Caco-2 (cell line): ENCODE measurements around the gene FRYL. TPM values are rescaled to one million over a fixed set of nuclear protein-coding genes. Genes with fewer than 3 reads are reported as not detected.

Source experiments
- BruUV-seq: library from RNA; stranded (reverse); fragments of 400-500 nt; replicated peaks from 2 replicates; lab custom pipeline; 2021; lab: Mats Ljungman, UMichigan
- CTCF ChIA-PET: fragments of 300-600 bp; sonication (Branson Sonifier 250); formaldehyde crosslinking; loops from one replicate; lab custom pipeline; 2022; ENCODE audit warnings: antibody characterized with exemption; lab: Charles Lee
- POLR2A ChIA-PET: fragments of 300-600 bp; sonication (Branson Sonifier 250); formaldehyde crosslinking; loops from one replicate; lab custom pipeline; 2022; ENCODE audit warnings: antibody characterized with exemption; lab: Charles Lee
- DNase-seq, 2 experiments: peaks; one replicate each; pipeline versions ENCODE4 v3.0.0 to v3.0.0-alpha.2; 2020 to 2022
- H3K27me3 ChIP-seq: replicated peaks from 2 replicates; pipeline ENCODE4 v1.6.0; 2011; ENCODE audit warnings: low read length; ENCODE audit not compliant: control insufficient read depth, insufficient read depth
- H3K36me3 ChIP-seq: 2 replicates; pipeline ENCODE4 v1.5.1; 2011; ENCODE audit warnings: low read length; ENCODE audit not compliant: control insufficient read depth, insufficient read depth
- H3K4me1 ChIP-seq: fragments of 250-450 bp; sonication (Bioruptor Pico); 2 replicates; pipeline ENCODE4 v1.5.1; 2020; ENCODE audit warnings: mild to moderate bottlenecking
- H3K4me3 ChIP-seq: 2 replicates; pipeline ENCODE4 v1.5.1; 2011; ENCODE audit warnings: low read depth, mild to moderate bottlenecking, control low read depth, low read length
- H3K9me3 ChIP-seq: fragments of 250-450 bp; sonication (Bioruptor Pico); 2 replicates; pipeline ENCODE4 v1.5.1; 2020; ENCODE audit warnings: mild to moderate bottlenecking, moderate library complexity
- H3K27ac Mint-ChIP-seq: one replicate; pipeline ENCODE4 v1.8.0; 2022; ENCODE audit warnings: mixed read lengths; ENCODE audit not compliant: unreplicated experiment
- H3K27me3 Mint-ChIP-seq: one replicate; pipeline ENCODE4 v1.8.0; 2022; ENCODE audit warnings: mixed read lengths; ENCODE audit not compliant: insufficient read depth, unreplicated experiment
- H3K36me3 Mint-ChIP-seq: one replicate; pipeline ENCODE4 v1.8.0; 2022; ENCODE audit warnings: mild to moderate bottlenecking, mixed read lengths; ENCODE audit not compliant: insufficient read depth, unreplicated experiment
- H3K4me1 Mint-ChIP-seq: one replicate; pipeline ENCODE4 v1.8.0; 2022; ENCODE audit warnings: low read depth, mixed read lengths; ENCODE audit not compliant: unreplicated experiment
- H3K4me3 Mint-ChIP-seq: one replicate; pipeline ENCODE4 v1.8.0; 2022; ENCODE audit warnings: mild to moderate bottlenecking, moderate library complexity, mixed read lengths; ENCODE audit not compliant: unreplicated experiment
- H3K9me3 Mint-ChIP-seq: one replicate; pipeline ENCODE4 v1.8.0; 2022; ENCODE audit warnings: mixed read lengths; ENCODE audit not compliant: unreplicated experiment
- intact Hi-C: fragments of 100-400 bp; cut with micrococcal nuclease; formaldehyde crosslinking; loops from one replicate; pipeline ENCODE4 v1.10.0; 2022; ENCODE audit not compliant: unreplicated experiment
- total RNA-seq: library from RNA; stranded (reverse); gene quantifications from 2 replicates; pipeline ENCODE4 v1.2.3, GENCODE V29; 2022
- TF ChIP-seq, protein P1 (sequence below), 2 experiments: fragments of 200-600 bp in 1 of 2; IDR thresholded peaks; 1 replicate in 1 of 2; 2 replicates in 1 of 2; pipeline versions ENCODE4 v1.5.1 to v1.8.0; 2011 to 2022; ENCODE audit warnings: antibody characterized with exemption in 1 of 2, control low read depth in 1 of 2, inconsistent platforms in 1 of 2, low read depth in 1 of 2, low read length in 1 of 2, mild to moderate bottlenecking in 1 of 2, moderate library complexity in 1 of 2; ENCODE audit not compliant: insufficient read depth in 1 of 2, severe bottlenecking in 1 of 2, unreplicated experiment in 1 of 2

Gene FRYL
- total RNA-seq, 1 experiment from 2014 or later, result 27.4 TPM

DNA sequence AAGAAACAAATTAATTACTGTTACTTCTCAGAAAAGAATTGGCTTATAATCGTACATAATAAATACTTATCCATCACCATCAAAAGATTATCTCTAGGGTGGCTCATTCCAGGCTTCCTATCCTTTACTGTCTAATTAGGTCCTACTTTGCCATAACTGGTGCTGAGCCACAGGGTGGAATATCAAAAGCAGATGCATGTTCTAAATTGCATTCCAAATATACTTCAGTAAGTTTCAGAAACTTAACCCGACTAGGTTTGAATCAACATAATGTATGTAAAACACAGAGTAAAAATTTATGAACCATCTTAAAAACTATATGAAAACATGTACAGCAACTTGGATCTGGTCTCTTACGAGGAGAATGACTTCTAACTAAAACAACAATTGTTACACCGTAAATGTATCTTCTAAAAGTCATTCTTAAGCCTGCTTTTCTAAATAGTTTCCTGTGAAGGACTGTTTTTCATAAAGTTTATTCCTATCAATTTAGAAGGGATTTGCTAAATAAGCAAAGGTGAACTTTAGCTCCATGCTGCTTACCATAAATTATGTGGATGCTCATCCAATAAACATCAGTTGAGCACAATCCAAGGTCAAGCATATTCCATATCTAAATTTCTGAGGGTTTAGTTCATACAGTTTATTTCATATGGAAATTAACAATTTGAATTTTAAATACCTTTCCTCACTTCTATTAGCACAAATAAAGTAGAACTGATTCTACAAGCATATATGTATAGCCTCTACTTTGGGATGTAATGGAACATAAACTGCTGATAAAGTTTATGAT, 276.6 kb downstream of the FRYL start:
- peaks cover 8% of the 10 kb centered on the region for H3K36me3 Mint-ChIP-seq
- H3K36me3 ChIP-seq, result no peaks in the 10 kb centered on the region; the same call in 1 of the 2 replicates
- H3K9me3 Mint-ChIP-seq, result no peaks in the 10 kb centered on the region
- no peaks in the 10 kb centered on the region for H3K9me3 ChIP-seq
- ChIA-PET POLR2A (no interaction called here), CTCF (no interaction called here)
- no peak overlapping the region for H3K4me3 ChIP-seq
- H3K4me1 Mint-ChIP-seq, result no peaks in the 10 kb centered on the region
- H3K4me1 ChIP-seq, result peaks cover 18% of the 10 kb centered on the region
- no peaks in the 10 kb centered on the region for H3K27me3 ChIP-seq
- H3K27ac Mint-ChIP-seq, result no peak overlapping the region
- no peak for DNase-seq
- TF ChIP-seq, protein P1, sequence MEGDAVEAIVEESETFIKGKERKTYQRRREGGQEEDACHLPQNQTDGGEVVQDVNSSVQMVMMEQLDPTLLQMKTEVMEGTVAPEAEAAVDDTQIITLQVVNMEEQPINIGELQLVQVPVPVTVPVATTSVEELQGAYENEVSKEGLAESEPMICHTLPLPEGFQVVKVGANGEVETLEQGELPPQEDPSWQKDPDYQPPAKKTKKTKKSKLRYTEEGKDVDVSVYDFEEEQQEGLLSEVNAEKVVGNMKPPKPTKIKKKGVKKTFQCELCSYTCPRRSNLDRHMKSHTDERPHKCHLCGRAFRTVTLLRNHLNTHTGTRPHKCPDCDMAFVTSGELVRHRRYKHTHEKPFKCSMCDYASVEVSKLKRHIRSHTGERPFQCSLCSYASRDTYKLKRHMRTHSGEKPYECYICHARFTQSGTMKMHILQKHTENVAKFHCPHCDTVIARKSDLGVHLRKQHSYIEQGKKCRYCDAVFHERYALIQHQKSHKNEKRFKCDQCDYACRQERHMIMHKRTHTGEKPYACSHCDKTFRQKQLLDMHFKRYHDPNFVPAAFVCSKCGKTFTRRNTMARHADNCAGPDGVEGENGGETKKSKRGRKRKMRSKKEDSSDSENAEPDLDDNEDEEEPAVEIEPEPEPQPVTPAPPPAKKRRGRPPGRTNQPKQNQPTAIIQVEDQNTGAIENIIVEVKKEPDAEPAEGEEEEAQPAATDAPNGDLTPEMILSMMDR (IDR thresholded peaks at IDR 0.05; ENCODE audit: insufficient read depth in 1 of 2, low read depth in 1 of 2, low read length in 1 of 2, severe bottlenecking in 1 of 2, unreplicated experiment in 1 of 2), result no peak
- intact Hi-C loops, result loop anchor here (10.0 kb wide), 1 partner anchor 59 kb away; no protein-coding TSS in a partner anchor
- no peaks in the 10 kb centered on the region for H3K27me3 Mint-ChIP-seq
- no peak overlapping the region for H3K4me3 Mint-ChIP-seq
- BruUV-seq, result no TSS peak

DNA sequence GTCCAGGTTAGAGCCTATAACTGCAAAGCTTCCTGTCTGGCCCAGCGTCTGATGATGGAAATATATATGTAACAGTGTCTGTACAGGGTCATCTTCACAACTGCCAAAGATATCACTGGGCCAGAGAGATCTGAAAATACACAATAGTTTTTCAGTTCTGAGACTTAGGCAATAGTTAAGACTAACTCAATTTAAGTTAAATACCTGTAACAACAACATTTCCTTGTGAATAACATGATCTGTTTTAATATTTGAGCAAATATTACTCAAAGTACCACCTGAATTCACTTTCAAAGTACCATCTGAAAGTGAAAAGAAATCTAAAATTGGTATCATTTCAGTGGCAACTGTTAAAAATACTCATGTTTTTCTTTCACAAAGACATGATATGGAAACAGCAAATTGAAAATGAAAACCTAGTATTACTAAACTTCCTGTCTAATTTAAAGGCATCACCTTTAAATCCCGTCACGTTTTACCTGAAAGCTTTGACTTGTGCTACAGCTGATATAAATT, 280.5 kb downstream of the FRYL start:
- Mint-ChIP-seq H3K9me3 (no peaks in the 10 kb centered on the region), H3K27ac (no peak overlapping the region), H3K4me1 (no peaks in the 10 kb centered on the region), H3K27me3 (no peaks in the 10 kb centered on the region), H3K4me3 (no peak overlapping the region), H3K36me3 (peaks cover 8% of the 10 kb centered on the region)
- TF ChIP-seq, protein P1 (IDR thresholded peaks at IDR 0.05; ENCODE audit: insufficient read depth in 1 of 2, low read depth in 1 of 2, low read length in 1 of 2, severe bottlenecking in 1 of 2, unreplicated experiment in 1 of 2), result no peak
- Histone ChIP-seq H3K9me3 (no peaks in the 10 kb centered on the region), H3K27me3 (no peaks in the 10 kb centered on the region), H3K36me3 (no peaks in the 10 kb centered on the region), H3K4me3 (no peak overlapping the region), H3K4me1 (peaks cover 8% of the 10 kb centered on the region)
- intact Hi-C loops, result loop anchor here (10.0 kb wide), 1 partner anchor 55 kb away; no protein-coding TSS in a partner anchor
- ChIA-PET POLR2A (no interaction called here), CTCF (interaction anchor here (0.6 kb wide), 1 partner anchor 145 kb away, joined by 4 read pairs; no protein-coding TSS in a partner anchor)
- BruUV-seq, result no TSS peak
- DNase-seq, result no peak

DNA sequence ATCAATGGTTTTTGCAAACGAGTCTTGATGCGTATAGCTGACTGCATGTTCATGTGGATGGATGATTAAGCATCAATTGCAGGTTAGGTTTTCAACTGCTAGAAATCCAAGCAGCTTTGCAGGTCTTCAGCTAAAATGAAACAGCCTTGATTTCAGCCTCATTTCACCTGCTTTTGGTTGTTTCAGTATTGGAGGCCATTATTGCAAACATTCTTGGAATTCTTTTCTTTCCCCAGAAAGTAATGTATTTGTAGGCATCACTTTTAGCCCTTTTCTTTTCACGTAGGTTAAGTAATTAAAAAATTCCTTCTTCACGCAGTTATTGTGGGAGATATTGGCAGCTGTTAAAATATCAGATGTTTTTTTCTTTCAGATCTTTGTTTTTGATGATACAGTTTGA, 281.2 kb downstream of the FRYL start:
- no peak for DNase-seq
- POLR2A ChIA-PET, result no interaction called here
- H3K4me3 ChIP-seq, result no peak overlapping the region
- no TSS peak for BruUV-seq
- TF ChIP-seq, protein P1 (IDR thresholded peaks at IDR 0.05; ENCODE audit: insufficient read depth in 1 of 2, low read depth in 1 of 2, low read length in 1 of 2, severe bottlenecking in 1 of 2, unreplicated experiment in 1 of 2), result no peak
- CTCF ChIA-PET, result no interaction called here
- Mint-ChIP-seq H3K4me1 (no peaks in the 10 kb centered on the region), H3K36me3 (peaks cover 8% of the 10 kb centered on the region), H3K4me3 (no peak overlapping the region), H3K9me3 (no peaks in the 10 kb centered on the region), H3K27ac (no peak overlapping the region), H3K27me3 (no peaks in the 10 kb centered on the region)
- intact Hi-C loops, result no loop called here
- H3K36me3 ChIP-seq, result no peaks in the 10 kb centered on the region
- no peaks in the 10 kb centered on the region for H3K9me3 ChIP-seq
- no peaks in the 10 kb centered on the region for H3K27me3 ChIP-seq
- 0 out of 2 replicates have a peak, but pooled peaks cover 1% of the 10 kb centered on the region for H3K4me1 ChIP-seq
